NT2/D1 (cell line): ENCODE measurements around the gene MARCHF3.

ENCODE experiments used
- SUZ12 ChIP-seq: IDR thresholded peaks from 2 replicates; pipeline ENCODE4 v1.6.1; 2011; ENCODE audit not compliant: insufficient read length, insufficient read depth; ENCODE audit errors: extremely low read depth
- YY1 ChIP-seq: IDR thresholded peaks from 2 replicates; pipeline ENCODE4 v1.6.1; 2011; ENCODE audit not compliant: insufficient read length, insufficient read depth
- ZNF274 ChIP-seq: IDR thresholded peaks from 2 replicates; pipeline ENCODE4 v1.6.1; 2011; ENCODE audit warnings: mild to moderate bottlenecking, low read depth, low read length

- TF ChIP-seq ZNF274 (no peak), YY1 (no peak), SUZ12 (no peak)
These were observed 104.2 kb downstream of the MARCHF3 start for GRCh38 chr5:126926187-126926586.
